GM19023 (cell line): ENCODE results near the gene BECN2.
"Not testable (repeated sequence)": the region's sequence is repeated elsewhere in the genome, so short reads cannot be mapped to it uniquely, and the experiment has no call there.

ENCODE experiments used
- ATAC-seq: cut with Tn5 transposase; IDR thresholded peaks from one replicate; pipeline ENCODE4 v1.9.1; 2021; ENCODE audit warnings: mild to moderate bottlenecking, moderate library complexity; ENCODE audit not compliant: unreplicated experiment

Gene BECN2

DNA sequence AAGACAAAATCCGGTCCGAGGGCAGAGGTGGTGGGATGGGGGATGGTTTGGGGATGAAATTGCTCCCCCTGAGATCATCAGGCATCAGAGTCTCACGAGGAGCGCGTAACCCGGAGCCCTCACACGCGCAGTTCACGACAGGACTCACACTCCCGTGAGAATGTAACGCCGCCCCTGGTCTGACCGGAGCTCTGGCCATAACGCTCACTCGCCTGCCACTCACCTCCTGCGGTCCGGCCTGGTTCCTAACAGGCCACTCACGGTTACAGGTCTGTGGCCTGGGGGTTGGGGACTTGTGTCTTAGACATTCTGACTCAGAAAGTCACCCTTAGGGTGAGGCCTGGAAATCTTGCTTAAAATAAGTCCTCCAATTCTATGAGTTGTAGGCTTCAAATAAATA lies 21.5 kb downstream of the BECN2 start:
- no peak for ATAC-seq

DNA sequence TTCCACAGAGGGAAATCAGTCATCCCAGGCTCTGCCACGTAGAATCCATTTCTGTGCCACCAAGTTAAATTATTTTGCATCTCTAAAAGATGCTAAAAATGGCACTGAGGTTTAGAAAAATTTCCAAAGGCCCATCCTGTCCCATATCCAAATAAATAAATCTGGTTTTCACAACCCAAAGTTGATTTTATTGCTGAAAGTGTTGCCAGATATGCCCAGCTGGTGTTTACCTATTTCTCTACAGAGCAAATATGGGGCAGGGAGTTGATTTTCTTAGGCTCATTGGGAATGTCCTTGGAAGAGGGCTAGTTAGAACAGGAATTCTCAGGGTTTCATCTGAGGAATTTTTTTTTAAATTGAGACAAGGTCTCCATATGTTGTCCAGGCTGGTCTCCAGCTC lies 22.4 kb downstream of the BECN2 start:
- ATAC-seq, result no peak

DNA sequence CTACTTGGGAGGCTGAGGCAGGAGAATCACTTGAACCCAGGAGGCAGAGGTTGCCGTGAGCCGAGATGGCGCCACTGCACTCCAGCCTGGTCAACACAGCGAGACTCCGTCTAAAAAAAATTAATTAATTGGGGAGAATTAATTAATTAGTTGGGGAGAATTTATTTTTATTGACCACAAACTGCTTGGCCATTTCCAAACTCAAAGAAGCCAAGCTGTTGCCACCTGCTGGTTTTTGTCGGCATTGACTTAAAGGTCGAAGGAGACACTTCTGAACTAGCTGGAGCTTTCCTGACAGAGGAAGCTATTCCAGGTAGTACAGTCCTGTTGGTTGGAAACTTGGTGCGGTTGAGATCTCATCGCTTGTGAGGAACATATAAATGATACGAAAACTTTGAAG lies 28.2 kb downstream of the BECN2 start:
- no peak for ATAC-seq

DNA sequence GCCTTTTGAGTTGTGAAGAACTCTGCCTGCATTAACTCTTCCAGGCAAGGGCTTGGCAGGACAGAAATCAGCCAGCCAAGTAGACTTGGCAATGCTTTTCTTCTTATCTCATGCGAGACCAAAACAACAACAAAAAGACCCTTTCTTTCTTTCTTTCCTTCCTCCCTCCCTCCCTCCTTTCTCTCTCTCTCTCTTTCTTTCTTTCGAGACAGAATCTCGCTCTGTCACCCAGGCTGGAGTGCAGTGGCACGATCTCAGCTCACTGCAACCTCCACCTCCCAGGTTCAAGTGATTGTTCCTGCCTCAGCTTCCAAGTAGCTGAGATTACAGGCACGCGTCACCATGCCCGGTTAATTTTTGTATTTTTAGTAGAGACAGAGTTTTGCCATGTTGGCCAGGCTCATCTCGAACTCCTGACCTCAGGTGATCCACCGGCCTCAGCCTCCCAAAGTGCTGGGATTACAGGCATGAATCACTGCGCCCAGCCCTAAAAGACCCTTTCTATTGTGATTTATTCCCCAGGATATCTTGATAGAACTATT lies 30.9 kb downstream of the BECN2 start:
- not testable (repeated sequence) for ATAC-seq

DNA sequence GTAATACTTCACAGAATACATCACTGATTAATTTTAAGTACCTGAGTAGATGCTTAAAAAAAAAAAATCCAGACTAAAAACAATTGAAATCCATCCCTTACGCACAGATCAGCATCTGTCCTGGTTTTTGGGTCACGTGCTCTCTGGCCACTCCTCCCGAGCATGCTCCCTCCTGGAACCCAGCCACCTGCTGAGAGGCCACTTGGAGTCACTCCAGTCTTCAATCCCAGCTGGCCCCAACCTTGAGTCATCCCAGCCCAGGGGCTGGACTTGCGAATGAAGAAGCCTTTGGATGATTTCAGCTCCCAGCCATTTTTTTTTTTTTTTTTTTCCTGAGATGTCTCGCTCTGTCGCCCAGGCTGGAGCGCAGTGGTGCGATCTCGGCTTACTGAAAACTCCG lies 32.5 kb downstream of the BECN2 start:
- no peak for ATAC-seq

DNA sequence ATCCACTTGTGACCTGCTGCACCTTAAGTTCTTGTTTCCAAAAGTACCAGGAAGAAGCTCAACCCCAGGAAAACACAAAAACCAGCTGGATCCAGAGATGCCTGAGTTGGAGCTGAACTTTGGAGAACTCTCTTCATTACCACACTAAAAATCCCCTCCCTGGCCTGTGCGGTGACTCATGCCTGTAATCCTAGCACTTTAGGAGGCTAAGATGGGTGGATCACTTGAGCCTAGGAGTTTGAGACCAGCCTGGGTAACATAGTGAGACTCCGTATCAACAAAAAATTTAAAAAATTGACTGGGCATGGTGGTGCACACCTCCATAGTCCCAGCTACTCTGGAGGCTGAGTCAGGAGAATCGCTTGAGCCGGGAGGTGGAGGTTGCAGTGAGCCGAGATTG lies 35.2 kb downstream of the BECN2 start:
- no peak for ATAC-seq

DNA sequence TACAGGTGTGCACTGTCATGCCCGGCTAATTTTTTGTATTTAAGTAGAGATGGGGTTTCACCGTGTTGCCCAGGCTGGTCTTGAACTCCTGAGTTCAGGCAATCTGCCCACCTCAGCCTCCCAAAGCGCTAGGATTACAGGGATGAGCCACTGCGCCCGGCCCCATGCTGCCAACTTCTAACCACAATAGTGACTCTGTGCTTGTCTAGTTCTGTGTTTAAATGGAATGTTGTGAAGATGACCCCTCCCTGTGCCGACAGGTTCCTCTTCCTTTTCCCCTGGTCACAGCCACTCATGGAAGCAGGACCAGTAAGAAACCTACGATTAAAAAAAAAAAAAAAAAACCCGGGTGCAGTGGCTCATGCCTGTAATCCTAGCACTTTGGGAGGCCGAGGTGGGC lies 36.6 kb downstream of the BECN2 start:
- ATAC-seq, result no peak

DNA sequence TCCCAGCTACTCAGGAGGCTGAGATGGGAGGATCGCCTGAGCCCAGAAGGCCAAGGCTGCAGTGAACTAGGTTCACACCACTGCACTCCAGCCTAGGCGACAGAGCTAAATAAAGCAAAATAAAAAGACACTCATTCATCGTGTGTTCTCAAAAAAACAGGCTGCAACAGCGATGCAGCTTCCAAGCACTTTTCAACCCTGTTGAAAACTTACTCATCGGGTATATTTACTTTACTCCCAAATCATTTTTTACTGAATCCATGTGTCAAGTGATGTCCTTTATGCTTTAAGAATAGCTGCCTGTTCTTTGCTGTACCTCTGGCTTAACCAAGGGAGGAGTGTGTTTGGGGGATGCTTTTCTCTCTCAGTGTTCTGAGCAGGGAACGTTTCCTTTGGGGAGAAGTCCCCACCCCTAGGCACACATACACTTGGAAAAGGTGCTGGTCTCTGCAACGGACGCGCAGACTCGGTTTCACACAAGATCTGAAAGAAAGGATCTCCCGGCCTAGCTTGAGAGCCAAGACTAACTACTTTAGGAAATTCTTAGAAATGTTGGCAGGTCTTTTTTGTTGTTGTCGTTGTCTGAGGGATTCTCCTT lies 39.9 kb downstream of the BECN2 start:
- no peak for ATAC-seq

DNA sequence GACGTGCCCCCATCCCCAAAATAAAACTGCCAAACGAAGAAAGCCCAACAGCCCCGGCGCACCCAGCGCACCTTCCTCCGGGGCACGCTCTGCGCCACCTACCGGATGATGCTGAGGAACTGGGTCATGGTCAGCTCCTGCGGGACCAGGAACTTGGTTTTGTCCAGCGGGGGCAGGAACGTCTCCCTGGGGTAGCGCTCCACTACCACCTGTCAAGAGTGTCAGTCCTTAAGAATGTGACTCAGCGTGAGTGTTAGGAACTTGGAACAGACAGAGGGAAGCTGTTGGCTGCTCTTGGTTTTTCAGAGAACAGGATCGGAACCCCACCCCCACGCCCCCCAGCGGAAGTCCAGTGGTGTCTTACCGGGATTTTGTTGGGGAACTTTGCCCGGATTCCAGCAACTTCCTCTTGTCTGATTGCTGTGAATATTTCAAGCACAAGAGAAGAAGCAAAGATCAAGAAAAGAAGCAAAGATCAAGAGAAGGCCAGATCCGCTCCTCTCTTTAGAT lies 40.9 kb downstream of the BECN2 start:
- peak; percentile 73 for ATAC-seq

DNA sequence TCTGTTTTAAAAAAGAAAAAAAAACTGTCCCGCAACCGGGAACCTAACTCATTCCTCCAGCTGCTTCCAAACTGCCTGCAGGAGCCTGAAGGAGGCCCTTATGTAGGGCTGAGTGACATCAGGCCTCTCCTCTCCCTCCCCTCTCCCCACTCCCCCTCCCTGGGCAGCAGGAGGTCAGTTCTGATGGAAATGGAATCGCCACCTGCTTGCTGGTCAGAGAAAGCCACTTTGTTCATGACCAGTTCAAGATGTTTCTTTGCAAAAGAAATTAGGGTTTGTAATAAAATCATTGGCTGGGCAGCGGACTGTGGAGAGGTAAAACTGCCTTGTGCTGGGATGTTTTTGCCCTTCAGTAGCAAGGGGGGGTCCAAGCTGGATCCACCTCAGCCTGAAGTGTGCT lies 41.5 kb downstream of the BECN2 start, which contains the start of gene MAP1LC3C:
MAP1LC3C (minus strand) TSS at position 73 of the 400 bp plus-strand sequence. CDS start 90 bp downstream, outside the sequence.
- no peak for ATAC-seq

DNA sequence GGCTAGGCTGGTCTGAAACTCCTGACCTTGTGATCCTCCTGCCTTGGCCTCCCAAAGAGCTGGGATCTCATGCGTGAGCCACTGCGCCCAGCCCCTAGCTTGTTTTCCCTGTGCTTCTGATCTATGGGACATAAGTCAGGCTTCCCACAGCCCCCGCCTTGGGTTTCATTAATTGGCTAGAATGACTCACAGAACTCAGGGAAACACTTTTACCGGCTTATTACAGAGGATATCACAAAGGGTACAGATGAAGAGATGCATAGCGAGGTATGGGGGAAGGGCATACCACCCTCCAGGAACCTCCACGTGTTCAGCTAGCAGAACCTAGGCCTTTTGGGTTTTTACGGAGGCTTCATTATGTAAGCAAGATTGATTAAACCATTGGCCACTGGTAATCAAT lies 42.9 kb downstream of the BECN2 start:
- ATAC-seq, result no peak

DNA sequence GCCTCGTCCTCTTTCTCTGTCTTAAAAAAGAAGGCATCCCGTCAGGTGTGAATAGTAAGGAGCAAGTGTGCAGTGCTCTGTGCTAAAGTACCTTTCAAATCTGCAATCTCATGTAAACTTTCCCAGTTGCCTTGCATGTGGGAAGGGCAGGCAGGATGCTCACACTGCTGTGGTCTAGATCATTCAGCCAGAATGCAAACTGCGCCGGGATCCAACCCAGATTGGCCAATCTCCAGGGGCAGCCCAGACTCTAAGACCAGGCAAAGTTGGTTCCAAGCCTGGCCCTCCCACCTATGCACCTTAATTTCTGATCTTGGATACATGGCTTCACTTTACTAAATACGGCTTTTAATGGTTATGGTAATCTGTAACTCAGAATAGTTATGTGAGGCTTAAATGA lies 44.5 kb downstream of the BECN2 start:
- ATAC-seq, result no peak

DNA sequence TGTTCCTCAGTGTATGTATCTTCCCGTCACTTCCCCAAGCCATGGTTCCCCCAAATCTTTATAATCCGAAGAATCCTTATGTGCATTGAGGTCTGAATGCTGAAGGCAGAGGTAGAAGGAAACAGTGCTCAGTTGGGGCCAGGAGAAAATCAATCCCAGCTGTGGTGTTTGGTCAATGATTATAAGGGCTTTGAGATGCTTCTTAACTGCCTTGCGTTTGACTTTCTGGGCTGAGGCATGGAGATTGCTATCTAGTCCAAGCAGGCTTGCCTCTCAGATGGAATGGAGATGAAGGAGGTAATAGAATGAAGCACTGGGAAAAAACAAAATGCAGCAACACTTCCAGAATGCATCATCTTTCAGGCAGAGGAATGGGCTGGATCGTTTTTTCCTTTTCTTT lies 44.9 kb downstream of the BECN2 start:
- ATAC-seq, result no peak

DNA sequence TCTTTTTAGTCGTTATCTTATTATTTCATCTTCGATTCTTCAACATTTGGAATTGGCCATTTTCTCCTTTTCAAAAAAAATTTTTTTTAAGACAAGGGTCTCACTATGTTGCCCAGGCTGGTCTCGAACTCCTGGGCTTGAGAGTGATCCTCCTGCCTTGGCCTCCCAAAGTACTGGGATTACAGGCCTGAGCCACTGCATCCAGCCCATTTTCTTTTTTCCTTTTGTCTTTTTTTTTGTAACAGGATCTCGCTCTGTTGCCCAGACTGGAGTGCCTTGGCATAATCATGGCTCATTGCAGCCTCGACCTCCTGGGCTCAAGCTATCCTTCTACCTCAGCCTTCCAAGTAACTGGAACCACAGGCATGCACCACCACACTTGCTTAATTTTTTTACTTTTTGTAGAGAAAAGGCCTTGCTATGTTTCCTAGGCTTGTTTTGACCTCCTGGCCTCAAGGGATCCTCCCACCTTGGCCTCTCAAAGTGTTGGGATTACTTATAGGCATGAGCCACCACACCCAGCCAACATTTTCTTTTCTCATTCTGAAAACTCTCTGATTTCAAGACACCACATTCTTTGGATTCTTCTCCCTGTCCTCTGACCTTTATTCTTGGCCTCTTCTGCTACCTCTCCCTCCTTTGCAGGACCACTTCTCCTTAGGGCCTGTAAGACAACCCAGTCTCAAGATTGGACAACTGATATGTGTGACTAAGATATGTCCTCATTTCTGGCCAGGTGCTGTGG lies 47.4 kb downstream of the BECN2 start:
- ATAC-seq, result no peak

DNA sequence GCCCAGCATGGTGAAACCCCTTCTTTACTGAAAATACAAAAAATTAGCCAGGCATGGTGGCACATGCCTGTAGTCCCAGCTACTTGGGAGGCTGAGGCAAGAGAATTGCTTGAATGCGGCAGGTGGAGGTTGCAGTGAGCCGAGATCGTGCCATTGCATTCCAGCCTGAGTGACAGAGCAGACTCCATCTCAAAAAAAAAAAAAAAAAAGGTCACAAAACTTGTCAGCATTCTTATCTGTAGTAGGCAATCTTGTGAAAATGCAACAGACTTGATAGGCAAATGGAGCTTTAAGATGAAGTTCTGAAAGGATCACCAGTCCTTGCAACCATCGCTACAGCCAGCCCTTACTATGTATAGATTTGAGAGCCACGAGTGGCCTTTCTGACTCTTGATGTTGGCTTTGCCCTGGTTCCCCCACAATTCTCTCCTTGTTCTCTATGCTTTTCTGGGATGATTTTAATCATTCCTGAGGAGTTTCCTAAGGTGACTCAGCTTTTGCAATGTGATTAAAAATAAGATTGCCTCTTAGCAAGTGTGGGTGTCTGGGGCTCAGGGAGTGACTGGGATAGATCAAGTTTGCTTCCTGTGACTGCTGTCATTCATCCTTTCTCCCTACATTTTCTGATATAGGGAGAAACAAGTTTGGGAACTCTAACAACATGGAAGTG lies 48.4 kb downstream of the BECN2 start:
- no peak for ATAC-seq

DNA sequence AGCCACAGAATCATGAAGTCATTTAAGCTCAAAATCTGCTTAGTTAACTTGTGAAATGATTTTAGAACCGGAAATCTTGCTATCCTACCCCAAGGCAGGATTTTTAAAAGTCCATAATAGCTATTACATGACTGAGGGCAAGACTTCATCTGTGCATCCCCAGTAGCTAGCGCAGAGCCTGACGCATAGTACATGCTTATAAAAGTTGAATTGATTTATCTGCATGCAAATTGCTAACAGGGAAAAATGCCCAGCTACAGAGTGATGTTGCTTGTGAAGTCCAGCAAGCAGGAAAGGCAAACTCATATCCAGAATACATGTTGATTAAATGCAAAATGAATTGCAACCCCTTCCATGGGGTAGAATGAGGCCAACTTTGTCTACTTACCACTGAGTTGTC lies 49.4 kb downstream of the BECN2 start:
- ATAC-seq, result no peak
